ENCODE results near the gene DIP2C. TPM values are rescaled to one million over a fixed set of nuclear protein-coding genes. Genes with fewer than 3 reads are reported as not detected.
"Not testable (repeated sequence)": the region's sequence is repeated elsewhere in the genome, so short reads cannot be mapped to it uniquely, and the experiment has no call there.

DIP2C gene
- total RNA-seq, 1 donor = 19.9 TPM

- TF ChIP-seq CTCF (IDR thresholded peaks at IDR 0.05; ENCODE audit: insufficient read depth, low read depth, low read length) = no peak
- no peak overlapping the region for H3K4me3 ChIP-seq (ENCODE audit: low read depth, low read length)
- DNase-seq (ENCODE audit: low read depth) = no peak
Observed at GRCh38 chr10:513393-513792, 176.1 kb downstream of the DIP2C start.

- not testable (repeated sequence) for DNase-seq (ENCODE audit: low read depth); H3K4me3 ChIP-seq (ENCODE audit: low read depth, low read length)
Observed at GRCh38 chr10:512661-513060, 176.8 kb downstream of the DIP2C start.

- TF ChIP-seq CTCF (IDR thresholded peaks at IDR 0.05; ENCODE audit: insufficient read depth, low read depth, low read length) = no peak
- no peak overlapping the region for H3K4me3 ChIP-seq (ENCODE audit: low read depth, low read length)
- DNase-seq (ENCODE audit: low read depth) = no peak
Observed at GRCh38 chr10:511849-512191, 177.6 kb downstream of the DIP2C start.

- TF ChIP-seq CTCF (IDR thresholded peaks at IDR 0.05; ENCODE audit: insufficient read depth, low read depth, low read length) = peak; percentile 98
- H3K4me3 ChIP-seq (ENCODE audit: low read depth, low read length) = no peak overlapping the region
Observed at GRCh38 chr10:511101-511848, 178.2 kb downstream of the DIP2C start.

GRCh38 chr10:510415-510881, 179.0 kb downstream of the DIP2C start:
- H3K4me3 ChIP-seq (ENCODE audit: low read depth, low read length) = no peak overlapping the region
- TF ChIP-seq CTCF (IDR thresholded peaks at IDR 0.05; ENCODE audit: insufficient read depth, low read depth, low read length) = no peak
- no peak for DNase-seq (ENCODE audit: low read depth)

More at GRCh38 chr10:511101-511848, 178.2 kb downstream of the DIP2C start:
- peak; percentile 90 for DNase-seq (ENCODE audit: low read depth)

GRCh38 chr10:509361-510102, 179.9 kb downstream of the DIP2C start:
- TF ChIP-seq CTCF (IDR thresholded peaks at IDR 0.05; ENCODE audit: insufficient read depth, low read depth, low read length) = no peak
- no peak overlapping the region for H3K4me3 ChIP-seq (ENCODE audit: low read depth, low read length)
- no peak for DNase-seq (ENCODE audit: low read depth)

- TF ChIP-seq CTCF (IDR thresholded peaks at IDR 0.05; ENCODE audit: insufficient read depth, low read depth, low read length) = no peak
- no peak for DNase-seq (ENCODE audit: low read depth)
- no peak overlapping the region for H3K4me3 ChIP-seq (ENCODE audit: low read depth, low read length)
Observed at GRCh38 chr10:508726-509125, 180.7 kb downstream of the DIP2C start.
